Glomerular endothelial cell (primary cell): Measurements from ENCODE around the gene CCNL2. TPM values are rescaled to one million over a fixed set of nuclear protein-coding genes. Genes with fewer than 3 reads are reported as not detected.
"Not testable (repeated sequence)": the region's sequence is repeated elsewhere in the genome, so short reads cannot be mapped to it uniquely, and the experiment has no call there.

ENCODE experiments used
- DNase-seq: peaks from one replicate; pipeline ENCODE4 v3.0.0-alpha.2; 2011; ENCODE audit warnings: low read depth, low spot score; ENCODE audit errors: extremely low read depth
- total RNA-seq: library from RNA; depleted of rRNA; stranded (reverse); fragments of >200 nt; gene quantifications from 2 replicates; pipeline ENCODE4 v1.2.3, GENCODE V29; 2015

CCNL2 gene
- total RNA-seq, 1 donor from 2014 or later, result 189 TPM

DNA sequence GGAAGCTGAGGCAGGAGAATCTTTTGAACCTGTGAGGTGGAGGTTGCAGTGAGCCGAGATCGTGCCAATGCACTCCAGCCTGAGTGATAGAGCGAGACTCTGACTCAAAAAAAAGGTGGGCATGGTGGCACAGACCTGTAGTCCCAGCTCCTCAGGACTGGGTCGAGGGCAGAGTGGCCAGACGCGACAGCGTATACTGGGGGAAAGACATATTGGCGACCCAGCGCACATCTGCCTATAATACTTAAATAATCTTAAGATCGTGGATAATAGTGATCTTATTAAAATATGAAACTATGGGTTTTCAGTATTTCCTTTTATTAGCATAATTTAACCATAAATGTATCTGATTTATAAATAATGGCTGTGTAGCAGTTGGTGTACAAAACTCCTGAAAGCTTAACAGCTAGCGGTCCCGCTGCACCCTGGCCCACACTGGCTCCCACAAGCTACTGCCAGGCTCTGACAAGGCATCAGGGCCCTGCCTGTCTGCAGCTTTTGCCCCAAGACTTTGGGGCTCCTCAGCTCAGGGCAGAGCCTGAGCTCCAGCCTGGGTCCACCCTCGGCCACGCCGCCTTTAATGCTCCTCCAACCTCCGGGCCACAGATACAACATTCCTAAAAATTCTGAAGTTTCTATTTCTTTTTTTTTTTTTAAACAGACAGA lies 21.5 kb downstream of the CCNL2 start:
- no peak for DNase-seq

- DNase-seq, result no peak
Observed at GRCh38 chr1:1376551-1377226, 22.4 kb downstream of the CCNL2 start.

GRCh38 chr1:1374929-1375662 lies 24.0 kb downstream of the CCNL2 start, which contains the start of gene AURKAIP1:
Gene AURKAIP1, minus strand, starts transcription at chr1:1375207. Its CDS starts 451 bp downstream, at chr1:1374756.
- DNase-seq, result peak; percentile 96

DNA sequence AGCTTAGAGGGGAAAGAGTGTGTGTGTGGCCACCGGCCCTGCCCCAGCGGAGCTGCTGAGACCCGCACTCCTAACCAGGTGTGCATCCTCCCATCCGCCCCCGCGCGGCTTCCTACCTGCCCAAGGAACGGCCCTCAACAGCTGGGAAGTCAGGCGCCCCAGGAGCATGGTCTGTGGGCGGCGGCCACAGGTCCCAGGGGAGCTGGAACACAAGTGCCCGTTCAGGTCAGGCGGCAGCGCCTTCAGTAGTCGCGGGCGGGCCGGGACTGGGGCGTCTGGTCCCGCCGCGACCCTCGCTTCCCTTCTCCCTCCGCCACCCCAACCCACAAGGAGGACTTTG lies 24.6 kb downstream of the CCNL2 start:
- DNase-seq, result no peak

GRCh38 chr1:1373815-1374588 lies 25.1 kb downstream of the CCNL2 start:
- no peak for DNase-seq

GRCh38 chr1:1373051-1373814 lies 25.9 kb downstream of the CCNL2 start:
- DNase-seq, result no peak

DNA sequence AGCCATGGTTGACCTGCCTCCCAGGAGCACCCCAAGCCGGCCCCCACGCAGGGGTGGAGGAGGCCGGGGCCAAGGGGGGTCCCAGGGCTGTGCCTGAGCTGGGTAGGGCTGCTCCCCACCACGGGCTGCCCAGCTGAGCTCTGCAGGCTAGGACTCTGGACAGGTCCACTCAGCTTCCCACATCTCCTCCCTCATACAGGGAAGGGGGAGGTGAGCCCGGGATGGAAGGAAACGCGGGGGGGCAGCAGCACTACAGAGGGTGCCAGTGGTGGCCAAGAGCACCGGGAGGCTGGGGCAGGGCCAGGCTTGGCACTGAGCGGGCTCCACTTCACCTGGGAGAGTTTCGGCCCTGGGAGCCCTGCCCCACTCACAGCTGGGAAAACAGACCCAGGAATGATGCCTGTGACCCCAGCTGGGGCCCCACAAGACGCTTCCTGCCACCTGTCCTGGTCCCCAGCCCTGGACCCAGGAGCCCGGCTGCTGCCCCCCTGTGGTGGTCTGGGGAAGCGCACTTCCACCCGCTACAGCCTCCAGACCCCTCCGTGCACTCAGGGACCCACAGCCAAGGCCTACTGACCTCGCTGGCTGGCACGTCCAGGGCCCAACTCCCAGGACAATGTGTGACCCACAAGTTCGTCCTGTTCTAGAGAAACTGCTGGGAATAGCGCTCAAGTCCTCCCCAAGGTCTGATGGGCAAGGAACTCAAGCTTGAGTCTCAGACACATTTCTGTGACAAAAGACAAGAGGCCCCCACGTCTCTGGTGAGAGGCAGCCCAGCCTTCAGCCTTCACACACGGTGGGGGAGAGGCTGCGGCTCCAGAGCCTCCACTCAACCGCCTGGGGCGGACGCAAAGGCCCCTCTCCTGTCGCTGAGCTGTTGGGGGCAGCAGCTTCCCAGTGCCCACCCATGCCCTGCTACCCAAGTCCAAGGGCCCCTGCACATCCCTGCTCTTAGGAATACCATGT lies 27.1 kb downstream of the CCNL2 start:
- no peak for DNase-seq

DNA sequence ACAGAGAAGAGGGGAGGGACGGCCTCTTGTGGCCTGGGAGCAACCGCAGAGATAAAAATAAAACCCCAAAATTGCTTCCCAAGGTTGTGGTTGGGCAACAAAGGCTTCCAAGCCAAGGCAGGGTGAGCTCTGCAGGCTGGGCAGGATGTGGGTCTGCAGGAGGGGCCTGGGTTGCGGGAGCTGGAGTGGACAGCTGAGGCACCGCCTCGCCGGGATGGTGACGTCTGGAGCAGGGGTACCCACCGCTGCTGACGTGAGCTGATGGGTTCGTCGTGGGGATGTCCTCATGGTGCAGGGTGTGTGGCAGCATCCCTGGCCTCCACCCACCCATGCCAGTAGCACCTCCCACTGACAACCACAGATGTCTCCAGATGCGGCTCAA lies 27.8 kb downstream of the CCNL2 start:
- DNase-seq, result no peak

GRCh38 chr1:1370771-1371300 lies 28.3 kb downstream of the CCNL2 start:
- no peak for DNase-seq

GRCh38 chr1:1370094-1370493 lies 29.0 kb downstream of the CCNL2 start:
- DNase-seq, result not testable (repeated sequence)

DNA sequence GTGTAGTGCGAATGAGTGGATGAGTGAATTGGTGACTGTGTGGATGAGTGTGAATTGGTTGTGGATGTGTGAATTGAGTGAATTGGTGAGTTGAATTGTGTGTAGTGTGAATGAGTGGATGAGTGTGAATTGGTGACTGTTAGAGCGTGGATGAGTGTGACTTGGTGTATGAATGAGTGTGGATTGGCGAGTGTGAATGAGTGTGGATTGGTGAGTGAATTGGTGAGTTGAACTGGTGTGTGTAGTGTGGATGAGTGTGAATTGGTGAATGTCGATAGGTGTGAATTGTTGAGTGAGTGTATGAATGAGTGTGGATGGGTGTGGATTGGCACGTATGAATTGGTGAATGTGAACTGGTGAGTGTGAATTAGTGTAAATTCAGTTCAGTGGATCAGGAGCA lies 31.8 kb downstream of the CCNL2 start:
- DNase-seq, result no peak

DNA sequence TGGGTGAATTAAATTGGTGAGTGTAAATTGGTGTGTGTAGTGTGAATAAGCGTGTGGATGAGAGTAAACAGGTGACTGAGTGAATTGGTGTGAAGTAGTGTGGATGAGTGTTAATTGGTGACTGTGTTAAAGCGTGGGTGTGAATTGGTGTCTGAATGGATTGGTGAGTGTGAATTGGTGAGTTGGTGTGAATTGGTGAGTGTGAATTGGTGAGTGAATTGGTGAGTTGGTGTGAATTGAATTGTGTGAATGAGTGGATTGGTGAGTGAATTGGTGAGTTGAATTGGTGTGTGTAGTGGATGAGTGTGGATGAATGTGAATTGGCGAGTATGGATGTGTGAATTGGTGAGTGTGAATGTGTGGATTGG lies 32.5 kb downstream of the CCNL2 start:
- DNase-seq, result no peak

DNA sequence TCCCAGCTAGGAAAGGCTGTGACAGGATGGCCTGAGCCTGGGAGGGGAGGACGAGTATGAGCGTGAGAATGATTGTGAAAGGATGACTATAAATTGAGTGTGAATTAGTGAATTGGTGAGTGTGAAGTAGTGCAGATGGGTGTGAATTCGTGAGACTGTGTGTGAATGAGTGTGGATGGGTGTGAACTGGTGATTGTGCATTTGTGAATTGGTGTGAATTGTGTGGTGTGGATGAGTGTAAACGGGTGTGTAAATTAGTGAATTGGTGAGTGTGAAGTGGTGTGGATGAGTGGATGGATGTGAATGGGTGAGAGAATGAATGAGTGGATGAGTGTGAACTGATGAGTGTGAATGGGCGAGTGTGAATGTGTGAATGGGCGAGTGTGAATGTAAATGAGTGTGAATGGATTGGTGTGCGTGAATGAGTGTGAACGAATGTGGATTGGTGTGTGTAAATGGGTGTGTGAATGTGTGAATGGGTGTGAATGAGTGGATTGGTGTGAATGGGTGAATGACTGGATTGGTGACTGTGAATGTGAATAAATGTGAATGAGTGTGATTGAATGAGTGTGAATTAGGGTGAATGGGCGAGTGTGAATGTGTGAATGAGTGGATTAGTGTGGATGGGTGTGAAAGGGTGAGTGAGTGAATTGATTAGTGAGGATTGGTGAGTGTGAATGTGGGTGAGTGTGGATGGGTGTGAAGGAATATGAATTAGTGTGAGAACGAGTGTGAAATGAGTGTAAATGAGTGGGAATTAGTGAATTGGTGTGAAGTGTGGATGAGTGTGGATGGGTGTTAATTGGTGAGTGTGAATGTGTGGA lies 33.0 kb downstream of the CCNL2 start:
- DNase-seq, result no peak

DNA sequence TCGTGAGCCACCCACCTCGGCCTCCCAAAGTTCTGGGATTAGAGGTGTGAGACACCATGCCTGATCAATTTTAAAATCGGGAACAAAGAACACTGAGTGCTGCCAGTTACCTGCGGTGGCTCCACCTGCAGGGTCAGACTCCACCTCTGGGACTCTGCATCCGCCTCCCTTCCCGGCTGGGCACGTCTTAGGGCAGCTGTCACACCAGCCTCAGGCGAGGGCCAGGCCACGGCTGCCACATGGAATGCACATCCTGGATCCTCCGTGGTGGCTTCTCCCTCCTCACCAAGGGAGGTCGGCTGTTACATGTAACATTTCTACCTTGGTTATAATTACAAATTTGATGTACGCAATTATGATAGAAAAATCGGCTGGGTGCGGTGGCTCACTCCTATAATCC lies 34.9 kb downstream of the CCNL2 start:
- DNase-seq, result no peak

DNA sequence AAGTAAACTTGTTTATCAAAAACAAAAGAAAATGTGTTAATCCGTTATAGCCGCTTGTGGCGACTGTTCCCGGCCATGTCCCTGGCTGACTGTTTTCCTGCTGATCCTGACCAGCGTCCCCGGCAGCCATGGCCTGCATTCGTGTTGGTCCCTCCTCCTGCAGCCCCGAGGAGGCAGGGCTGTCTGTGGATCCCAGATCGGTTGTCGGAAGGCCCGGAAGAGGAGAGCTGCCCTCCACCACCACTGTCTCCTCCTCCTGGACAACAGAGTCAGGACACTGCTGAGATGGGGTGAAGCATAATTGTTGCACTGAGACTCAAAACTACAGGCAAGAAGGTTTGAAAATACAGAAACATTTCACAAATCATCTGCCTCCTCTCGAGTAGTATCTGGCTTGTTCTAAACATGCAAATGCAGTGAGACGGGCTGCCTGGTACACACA lies 37.1 kb downstream of the CCNL2 start:
- DNase-seq, result no peak

- DNase-seq, result no peak
Observed at GRCh38 chr1:1361233-1361981, 37.7 kb downstream of the CCNL2 start.

DNA sequence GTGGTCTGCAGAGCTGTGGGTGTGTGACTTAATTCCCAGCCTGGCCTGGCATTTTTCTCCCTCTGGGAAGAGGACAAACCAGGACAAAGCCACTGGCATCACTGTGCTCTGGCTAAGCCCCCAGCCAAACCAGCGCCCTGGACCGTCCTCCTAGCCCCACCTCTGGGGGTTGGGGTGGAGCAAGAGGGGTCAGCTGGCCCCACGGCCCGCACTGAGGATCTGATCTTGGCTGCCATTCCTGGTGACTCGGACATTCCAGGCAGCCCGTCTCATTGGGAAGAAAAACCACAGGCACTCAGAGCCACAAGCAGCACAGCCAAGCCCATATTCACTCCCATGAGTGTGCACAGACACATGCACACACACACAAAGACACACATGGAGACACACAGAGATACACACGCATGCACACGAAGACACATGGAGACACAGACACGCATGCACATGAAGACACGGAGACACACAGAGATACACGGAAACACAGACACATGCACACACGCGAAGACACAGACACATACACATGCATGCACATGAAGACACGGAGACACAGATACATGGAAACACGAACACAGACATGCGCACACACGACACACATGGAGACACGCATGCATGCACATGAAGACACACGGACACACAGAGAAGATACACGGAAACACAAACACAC lies 38.5 kb downstream of the CCNL2 start:
- DNase-seq, result no peak
